DND-41 (cell line): ENCODE measurements around the gene STRN3.

Experiments used
- EZH2 ChIP-seq: IDR thresholded peaks from 3 replicates; pipeline ENCODE4 v1.6.1; 2012; ENCODE audit warnings: borderline replicate concordance, low read depth, mild to moderate bottlenecking, moderate library complexity, low read length, inconsistent platforms; ENCODE audit not compliant: severe bottlenecking
- TF ChIP-seq, protein P1 (sequence below): IDR thresholded peaks from 2 replicates; pipeline ENCODE4 v1.5.1; 2012; ENCODE audit warnings: borderline replicate concordance, low read length, moderate library complexity, mild to moderate bottlenecking; ENCODE audit not compliant: poor library complexity, severe bottlenecking; ENCODE audit errors: extremely low read depth

- TF ChIP-seq, protein P1, sequence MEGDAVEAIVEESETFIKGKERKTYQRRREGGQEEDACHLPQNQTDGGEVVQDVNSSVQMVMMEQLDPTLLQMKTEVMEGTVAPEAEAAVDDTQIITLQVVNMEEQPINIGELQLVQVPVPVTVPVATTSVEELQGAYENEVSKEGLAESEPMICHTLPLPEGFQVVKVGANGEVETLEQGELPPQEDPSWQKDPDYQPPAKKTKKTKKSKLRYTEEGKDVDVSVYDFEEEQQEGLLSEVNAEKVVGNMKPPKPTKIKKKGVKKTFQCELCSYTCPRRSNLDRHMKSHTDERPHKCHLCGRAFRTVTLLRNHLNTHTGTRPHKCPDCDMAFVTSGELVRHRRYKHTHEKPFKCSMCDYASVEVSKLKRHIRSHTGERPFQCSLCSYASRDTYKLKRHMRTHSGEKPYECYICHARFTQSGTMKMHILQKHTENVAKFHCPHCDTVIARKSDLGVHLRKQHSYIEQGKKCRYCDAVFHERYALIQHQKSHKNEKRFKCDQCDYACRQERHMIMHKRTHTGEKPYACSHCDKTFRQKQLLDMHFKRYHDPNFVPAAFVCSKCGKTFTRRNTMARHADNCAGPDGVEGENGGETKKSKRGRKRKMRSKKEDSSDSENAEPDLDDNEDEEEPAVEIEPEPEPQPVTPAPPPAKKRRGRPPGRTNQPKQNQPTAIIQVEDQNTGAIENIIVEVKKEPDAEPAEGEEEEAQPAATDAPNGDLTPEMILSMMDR: no peak
- TF ChIP-seq EZH2: no peak
Observed at GRCh38 chr14:30921788-30922187, 104.4 kb downstream of the STRN3 start.
